Fibroblast of skin of right biceps (primary cell): Measurements from ENCODE around the gene HMGXB3.

ENCODE experiments used
- DNase-seq: peaks from one replicate; pipeline ENCODE4 v3.0.0-alpha.2; 2013

The HMGXB3 gene

GRCh38 chr5:150000256-150000989 is at the start of gene HMGXB3, which contains the start of gene TIGD6:
HMGXB3 (plus strand) TSS chr5:150000739; CDS start chr5:150004853, 4,114 bp downstream.
TIGD6 (minus strand) TSS chr5:150000654; CDS start chr5:149996348, 4,306 bp downstream.
- peak; percentile 95 for DNase-seq

- DNase-seq: no peak
These were observed 49.3 kb upstream of the HMGXB3 start for GRCh38 chr5:149951138-149951749.

- DNase-seq: no peak
These were observed 47.0 kb upstream of the HMGXB3 start for GRCh38 chr5:149953436-149954121.

- no peak for DNase-seq
These were observed 45.7 kb upstream of the HMGXB3 start for GRCh38 chr5:149954798-149955197.

- no peak for DNase-seq
These were observed 43.9 kb upstream of the HMGXB3 start for GRCh38 chr5:149956685-149957084.

- DNase-seq: no peak
These were observed 42.7 kb upstream of the HMGXB3 start for GRCh38 chr5:149957855-149958254.

GRCh38 chr5:149959406-149960236 is 40.9 kb upstream of the HMGXB3 start:
- peak; percentile 75 for DNase-seq

- DNase-seq: peak; percentile 98
These were observed 40.0 kb upstream of the HMGXB3 start, which contains the start of gene SLC26A2 for GRCh38 chr5:149960272-149961185. SLC26A2 (plus strand) TSS chr5:149960758; CDS start chr5:149977653, 16,895 bp downstream.

- no peak for DNase-seq
These were observed 39.3 kb upstream of the HMGXB3 start for GRCh38 chr5:149961186-149961685.

GRCh38 chr5:149961957-149962409 is 38.6 kb upstream of the HMGXB3 start:
- peak; percentile 52 for DNase-seq

GRCh38 chr5:149962601-149963300 is 37.8 kb upstream of the HMGXB3 start:
- no peak for DNase-seq

GRCh38 chr5:149963729-149964128 is 36.8 kb upstream of the HMGXB3 start:
- no peak for DNase-seq

- DNase-seq: no peak
These were observed 33.6 kb upstream of the HMGXB3 start for GRCh38 chr5:149966946-149967345.

- no peak for DNase-seq
These were observed 31.2 kb upstream of the HMGXB3 start for GRCh38 chr5:149969181-149969930.

GRCh38 chr5:149975409-149975808 is 25.1 kb upstream of the HMGXB3 start:
- DNase-seq: no peak

- no peak for DNase-seq
These were observed 20.6 kb upstream of the HMGXB3 start for GRCh38 chr5:149979896-149980295.

GRCh38 chr5:149981206-149981605 is 19.3 kb upstream of the HMGXB3 start:
- DNase-seq: no peak

- no peak for DNase-seq
These were observed 18.0 kb upstream of the HMGXB3 start for GRCh38 chr5:149982505-149982904.

- no peak for DNase-seq
These were observed 12.4 kb upstream of the HMGXB3 start for GRCh38 chr5:149988126-149988525.
